Trophoblast cell (in vitro differentiated cells and primary cell): ENCODE results near the gene TBC1D21.

ENCODE experiments used
- DNase-seq, 2 donors: peaks; one replicate each; pipeline ENCODE4 v3.0.0-alpha.2; 2016
- H2AFZ ChIP-seq: 2 replicates; pipeline ENCODE4 v1.6.1; 2013; ENCODE audit warnings: low read length, moderate library complexity, mild to moderate bottlenecking; ENCODE audit not compliant: insufficient read depth, poor library complexity
- H2AK5ac ChIP-seq: 2 replicates; pipeline ENCODE4 v1.6.1; 2013; ENCODE audit warnings: mild to moderate bottlenecking, low read length
- H2BK120ac ChIP-seq: 2 replicates; pipeline ENCODE4 v1.6.1; 2013; ENCODE audit warnings: low read length, mild to moderate bottlenecking, moderate library complexity; ENCODE audit not compliant: insufficient read depth, poor library complexity
- H2BK12ac ChIP-seq: 2 replicates; pipeline ENCODE4 v1.6.1; 2013; ENCODE audit warnings: mild to moderate bottlenecking, low read length, moderate library complexity
- H2BK5ac ChIP-seq: 2 replicates; pipeline ENCODE4 v1.6.1; 2013; ENCODE audit warnings: low read length, low read depth, moderate library complexity, mild to moderate bottlenecking; ENCODE audit not compliant: poor library complexity
- H3K14ac ChIP-seq: 2 replicates; pipeline ENCODE4 v1.6.1; 2013; ENCODE audit warnings: mild to moderate bottlenecking, low read length
- H3K18ac ChIP-seq: 2 replicates; pipeline ENCODE4 v1.6.1; 2013; ENCODE audit warnings: mild to moderate bottlenecking, low read length
- H3K23ac ChIP-seq: 2 replicates; pipeline ENCODE4 v1.6.1; 2013; ENCODE audit warnings: low read length
- H3K27ac ChIP-seq: 2 replicates; pipeline ENCODE4 v1.5.1; 2013; ENCODE audit warnings: low read depth, mild to moderate bottlenecking, inconsistent platforms, low read length, moderate library complexity
- H3K27me3 ChIP-seq: 2 replicates; pipeline ENCODE4 v1.6.1; 2013; ENCODE audit warnings: inconsistent platforms, mild to moderate bottlenecking, low read length, moderate library complexity; ENCODE audit not compliant: insufficient read depth
- H3K36me3 ChIP-seq, 2 experiments: 1 replicate in 1 of 2; 2 replicates in 1 of 2; pipeline ENCODE4 v1.6.1; 2013; ENCODE audit warnings: low read length in 2 of 2, mild to moderate bottlenecking in 2 of 2, moderate library complexity in 1 of 2; ENCODE audit not compliant: insufficient read depth in 2 of 2, control insufficient read depth in 1 of 2
- H3K4ac ChIP-seq: 2 replicates; pipeline ENCODE4 v1.6.1; 2013; ENCODE audit warnings: low read depth, mild to moderate bottlenecking, low read length, moderate library complexity
- H3K4me1 ChIP-seq, 2 experiments: 1 replicate in 1 of 2; 2 replicates in 1 of 2; pipeline ENCODE4 v1.6.1; 2013; ENCODE audit warnings: low read length in 2 of 2, mild to moderate bottlenecking in 2 of 2, moderate library complexity in 1 of 2; ENCODE audit not compliant: insufficient read depth in 2 of 2, control insufficient read depth in 1 of 2
- H3K4me2 ChIP-seq: 2 replicates; pipeline ENCODE4 v1.6.1; 2013; ENCODE audit warnings: inconsistent platforms, mild to moderate bottlenecking, low read length, moderate library complexity
- H3K4me3 ChIP-seq: 2 replicates; pipeline ENCODE4 v1.5.1; 2013; ENCODE audit warnings: mild to moderate bottlenecking, low read depth, low read length, inconsistent platforms
- H3K79me1 ChIP-seq: one replicate; pipeline ENCODE4 v1.6.1; 2013; ENCODE audit warnings: low read length
- H3K79me2 ChIP-seq: 2 replicates; pipeline ENCODE4 v1.6.1; 2013; ENCODE audit warnings: low read length, mild to moderate bottlenecking; ENCODE audit not compliant: control insufficient read depth, insufficient read depth, poor library complexity
- H3K9ac ChIP-seq: 2 replicates; pipeline ENCODE4 v1.6.1; 2013; ENCODE audit warnings: mild to moderate bottlenecking, low read length
- H3K9me3 ChIP-seq: 2 replicates; pipeline ENCODE4 v1.6.1; 2013; ENCODE audit warnings: low read depth, mild to moderate bottlenecking, control low read depth, inconsistent platforms, low read length; ENCODE audit not compliant: insufficient read depth
- H4K12ac ChIP-seq: 2 replicates; pipeline ENCODE4 v1.6.1; 2013; ENCODE audit warnings: low read depth, mild to moderate bottlenecking, low read length, moderate library complexity
- H4K8ac ChIP-seq: 2 replicates; pipeline ENCODE4 v1.6.1; 2013; ENCODE audit warnings: low read depth, mild to moderate bottlenecking, low read length, moderate library complexity
- H4K91ac ChIP-seq: one replicate; pipeline ENCODE4 v1.6.1; 2013; ENCODE audit warnings: low read depth, mild to moderate bottlenecking, low read length, moderate library complexity
- WGBS: extraction: QIAGEN DNeasy Blood & Tissue Kit; methylation state at CpG from one replicate; pipeline ENCODE4 v1.1.7; 2013; ENCODE audit warnings: missing lambda C conversion rate; ENCODE audit not compliant: insufficient read length, insufficient coverage; ENCODE audit errors: extremely low coverage; 5-methylcytosine and 5-hydroxymethylcytosine counted together

TBC1D21 gene

GRCh38 chr15:73923156-73923487 lies 49.8 kb downstream of the TBC1D21 start:
- no peak overlapping the region for H3K27ac ChIP-seq
- no peak overlapping the region for H2BK120ac ChIP-seq
- no peak overlapping the region for H4K12ac ChIP-seq
- H4K8ac ChIP-seq = no peak overlapping the region
- no peak for DNase-seq
- H3K27me3 ChIP-seq = peaks cover 6% of the 10 kb centered on the region
- no peak overlapping the region for H2BK5ac ChIP-seq
- no peak overlapping the region for H2BK12ac ChIP-seq
- no peak overlapping the region for H3K4me2 ChIP-seq
- peaks cover 13% of the 10 kb centered on the region for H3K79me1 ChIP-seq
- no peak overlapping the region for H3K18ac ChIP-seq
- no peak overlapping the region for H2AK5ac ChIP-seq
- H3K4me3 ChIP-seq = no peak overlapping the region
- no CpG with 5 or more reads among the region's 7 CpGs for WGBS
- no peak overlapping the region for H3K14ac ChIP-seq
- no peaks in the 10 kb centered on the region for H3K36me3 ChIP-seq
- no peaks in the 10 kb centered on the region for H3K9me3 ChIP-seq
- peak overlapping the region; percentile 53 for H2AFZ ChIP-seq
- no peak overlapping the region for H3K23ac ChIP-seq
- H3K79me2 ChIP-seq = peaks cover 8% of the 10 kb centered on the region
- H3K4me1 ChIP-seq = peaks cover 20 to 41% of the 10 kb centered on the region in 2 experiments
- H3K4ac ChIP-seq = no peak overlapping the region
- no peak overlapping the region for H4K91ac ChIP-seq
- no peak overlapping the region for H3K9ac ChIP-seq

- no peak overlapping the region for H3K14ac ChIP-seq
- H3K79me1 ChIP-seq = peaks cover 13% of the 10 kb centered on the region
- H2BK12ac ChIP-seq = no peak overlapping the region
- DNase-seq = no peak
- no peak overlapping the region for H4K91ac ChIP-seq
- no peak overlapping the region for H2AFZ ChIP-seq
- H2BK120ac ChIP-seq = no peak overlapping the region
- H3K4me3 ChIP-seq = no peak overlapping the region
- H3K9ac ChIP-seq = no peak overlapping the region
- peak overlapping the region; percentile 34 for H3K23ac ChIP-seq
- no peak overlapping the region for H4K12ac ChIP-seq
- no CpG with 5 or more reads among the region's 6 CpGs for WGBS
- no peak overlapping the region for H3K4ac ChIP-seq
- H3K9me3 ChIP-seq = no peaks in the 10 kb centered on the region
- no peak overlapping the region for H3K4me2 ChIP-seq
- H3K27ac ChIP-seq = no peak overlapping the region
- no peaks in the 10 kb centered on the region for H3K36me3 ChIP-seq
- peaks cover 6% of the 10 kb centered on the region for H3K27me3 ChIP-seq
- peaks cover 8% of the 10 kb centered on the region for H3K79me2 ChIP-seq
- H3K18ac ChIP-seq = peak overlapping the region; percentile 15
- no peak overlapping the region for H2AK5ac ChIP-seq
- H3K4me1 ChIP-seq = peaks cover 20 to 43% of the 10 kb centered on the region in 2 experiments
- no peak overlapping the region for H2BK5ac ChIP-seq
- H4K8ac ChIP-seq = no peak overlapping the region
Observed at GRCh38 chr15:73923488-73924164, 50.3 kb downstream of the TBC1D21 start.

GRCh38 chr15:73924171-73924921 lies 51.0 kb downstream of the TBC1D21 start:
- peaks cover 8% of the 10 kb centered on the region for H3K79me2 ChIP-seq
- H3K36me3 ChIP-seq = no peaks in the 10 kb centered on the region
- no peak overlapping the region for H4K8ac ChIP-seq
- no peak overlapping the region for H2AK5ac ChIP-seq
- H3K79me1 ChIP-seq = peaks cover 13% of the 10 kb centered on the region
- H3K4me1 ChIP-seq = peaks cover 20 to 46% of the 10 kb centered on the region in 2 experiments
- no peak overlapping the region for H4K12ac ChIP-seq
- H3K18ac ChIP-seq = no peak overlapping the region
- H3K4me3 ChIP-seq = no peak overlapping the region
- H3K9ac ChIP-seq = no peak overlapping the region
- no peak overlapping the region for H2AFZ ChIP-seq
- peak in 1 of 2 donors; percentile 28 for DNase-seq
- H3K23ac ChIP-seq = no peak overlapping the region
- H2BK120ac ChIP-seq = no peak overlapping the region
- H3K4me2 ChIP-seq = no peak overlapping the region
- H2BK5ac ChIP-seq = no peak overlapping the region
- H3K27ac ChIP-seq = no peak overlapping the region
- no peak overlapping the region for H3K14ac ChIP-seq
- no peak overlapping the region for H3K4ac ChIP-seq
- H3K9me3 ChIP-seq = no peaks in the 10 kb centered on the region
- H3K27me3 ChIP-seq = peaks cover 6% of the 10 kb centered on the region
- WGBS = no CpG with 5 or more reads among the region's 12 CpGs
- no peak overlapping the region for H2BK12ac ChIP-seq
- no peak overlapping the region for H4K91ac ChIP-seq

GRCh38 chr15:73925848-73926218 lies 52.5 kb downstream of the TBC1D21 start:
- H3K79me2 ChIP-seq = peaks cover 8% of the 10 kb centered on the region
- H3K4me3 ChIP-seq = no peak overlapping the region
- peaks cover 20 to 46% of the 10 kb centered on the region in 2 experiments for H3K4me1 ChIP-seq
- H3K79me1 ChIP-seq = peaks cover 13% of the 10 kb centered on the region
- no peak overlapping the region for H4K91ac ChIP-seq
- H3K36me3 ChIP-seq = no peaks in the 10 kb centered on the region
- H3K9ac ChIP-seq = no peak overlapping the region
- no CpG with 5 or more reads among the region's 8 CpGs for WGBS
- no peak overlapping the region for H2BK120ac ChIP-seq
- H2BK12ac ChIP-seq = no peak overlapping the region
- no peak overlapping the region for H3K23ac ChIP-seq
- DNase-seq = no peak
- no peak overlapping the region for H3K27ac ChIP-seq
- H3K14ac ChIP-seq = no peak overlapping the region
- peaks cover 6% of the 10 kb centered on the region for H3K27me3 ChIP-seq
- H4K12ac ChIP-seq = no peak overlapping the region
- H3K4me2 ChIP-seq = no peak overlapping the region
- no peak overlapping the region for H2AK5ac ChIP-seq
- no peak overlapping the region for H2AFZ ChIP-seq
- H3K18ac ChIP-seq = no peak overlapping the region
- H4K8ac ChIP-seq = no peak overlapping the region
- no peak overlapping the region for H2BK5ac ChIP-seq
- no peak overlapping the region for H3K4ac ChIP-seq
- no peaks in the 10 kb centered on the region for H3K9me3 ChIP-seq
